DND-41 (cell line): Measurements from ENCODE around the gene CLDN6.

Experiments
- ATAC-seq: fragments of 200-7000 bp; cut with Tn5 transposase; 3 replicates; pipeline ENCODE4 v1.9.1; 2021; ENCODE audit warnings: low read depth; ENCODE audit not compliant: insufficient read depth
- DNase-seq: peaks from one replicate; pipeline ENCODE4 v3.0.0-alpha.2; 2020
- H2AFZ ChIP-seq: 2 replicates; pipeline ENCODE4 v1.6.0; 2012; ENCODE audit warnings: low read depth, low read length
- H3K27ac ChIP-seq: 2 replicates; pipeline ENCODE4 v1.5.1; 2012; ENCODE audit warnings: low read length, inconsistent platforms
- H3K27me3 ChIP-seq: fragments of 200-600 bp; sonication (generic); 2 replicates; pipeline ENCODE4 v1.6.0; 2012; ENCODE audit warnings: low read length, mild to moderate bottlenecking, inconsistent platforms; ENCODE audit not compliant: insufficient read depth, poor library complexity
- H3K36me3 ChIP-seq: 2 replicates; pipeline ENCODE4 v1.5.1; 2012; ENCODE audit warnings: low read length, inconsistent platforms; ENCODE audit not compliant: insufficient read depth
- H3K4me1 ChIP-seq: 2 replicates; pipeline ENCODE4 v1.5.1; 2012; ENCODE audit warnings: mild to moderate bottlenecking, low read length; ENCODE audit not compliant: insufficient read depth
- H3K4me2 ChIP-seq: 2 replicates; pipeline ENCODE4 v1.6.0; 2012; ENCODE audit warnings: mild to moderate bottlenecking, moderate library complexity, low read length, inconsistent platforms; ENCODE audit not compliant: insufficient read depth
- H3K4me3 ChIP-seq, 2 experiments: fragments of 200-600 bp in 1 of 2; shearing (Covaris generic) in 1 of 2; 2 replicates each; pipeline ENCODE4 v1.5.1; 2012 to 2016; ENCODE audit warnings: inconsistent platforms in 2 of 2, low read length in 2 of 2, mild to moderate bottlenecking in 2 of 2, low read depth in 1 of 2, moderate library complexity in 1 of 2
- H3K79me2 ChIP-seq: 2 replicates; pipeline ENCODE4 v1.6.0; 2012; ENCODE audit warnings: low read length, inconsistent platforms; ENCODE audit not compliant: insufficient read depth
- H3K9ac ChIP-seq: 2 replicates; pipeline ENCODE4 v1.6.0; 2012; ENCODE audit warnings: low read depth, mild to moderate bottlenecking, inconsistent platforms, low read length, moderate library complexity
- H3K9me3 ChIP-seq: 2 replicates; pipeline ENCODE4 v1.5.1; 2012; ENCODE audit warnings: low read length, moderate library complexity, mild to moderate bottlenecking, inconsistent platforms; ENCODE audit not compliant: insufficient read depth, severe bottlenecking
- H4K20me1 ChIP-seq: 2 replicates; pipeline ENCODE4 v1.6.0; 2012; ENCODE audit warnings: low read length; ENCODE audit not compliant: insufficient read depth
- CTCF ChIP-seq: IDR thresholded peaks from 2 replicates; pipeline ENCODE4 v1.5.1; 2012; ENCODE audit warnings: borderline replicate concordance, low read length, moderate library complexity, mild to moderate bottlenecking; ENCODE audit not compliant: poor library complexity, severe bottlenecking; ENCODE audit errors: extremely low read depth
- EZH2 ChIP-seq: IDR thresholded peaks from 3 replicates; pipeline ENCODE4 v1.6.1; 2012; ENCODE audit warnings: borderline replicate concordance, low read depth, mild to moderate bottlenecking, moderate library complexity, low read length, inconsistent platforms; ENCODE audit not compliant: severe bottlenecking

Gene CLDN6

GRCh38 chr16:2971134-2971984, 46.6 kb downstream of the CLDN6 start:
- H3K27ac ChIP-seq: peak overlapping the region; percentile 34
- TF ChIP-seq CTCF: peak; percentile 24
- TF ChIP-seq EZH2: no peak
- H3K4me2 ChIP-seq: peak overlapping the region; percentile 97
- DNase-seq (no peak), ATAC-seq (no peak)
- peak overlapping the region; percentile 96 for H3K9ac ChIP-seq
- H3K9me3 ChIP-seq: no peaks in the 10 kb centered on the region
- peaks cover 61% of the 10 kb centered on the region for H4K20me1 ChIP-seq
- peak overlapping the region in 1 of 2 experiments; percentile 79; a peak in 3 of 4 replicates for H3K4me3 ChIP-seq
- peaks cover 60% of the 10 kb centered on the region for H3K36me3 ChIP-seq
- H3K27me3 ChIP-seq: no peaks in the 10 kb centered on the region
- H3K4me1 ChIP-seq: peaks cover 52% of the 10 kb centered on the region
- H2AFZ ChIP-seq: no peak overlapping the region
- peaks cover 58% of the 10 kb centered on the region for H3K79me2 ChIP-seq

GRCh38 chr16:2970563-2970962, 47.4 kb downstream of the CLDN6 start:
- Histone ChIP-seq H3K27ac (peak overlapping the region; percentile 75), H3K36me3 (peaks cover 52% of the 10 kb centered on the region), H3K9ac (peak overlapping the region; percentile 96), H3K79me2 (peaks cover 50% of the 10 kb centered on the region), H3K4me1 (peaks cover 47% of the 10 kb centered on the region), H3K9me3 (no peaks in the 10 kb centered on the region), H3K27me3 (no peaks in the 10 kb centered on the region), H3K4me3 (peak overlapping the region; percentile 72 to 79; a peak in 3 of 4 replicates), H4K20me1 (peaks cover 53% of the 10 kb centered on the region), H3K4me2 (peak overlapping the region; percentile 97), H2AFZ (no peak overlapping the region)
- no peak for TF ChIP-seq CTCF
- no peak for TF ChIP-seq EZH2
- no peak for DNase-seq
- ATAC-seq: no peak

- Histone ChIP-seq H3K4me2 (peak overlapping the region; percentile 97), H3K36me3 (peaks cover 45% of the 10 kb centered on the region), H3K4me1 (peaks cover 45% of the 10 kb centered on the region), H3K9ac (peak overlapping the region; percentile 96), H4K20me1 (peaks cover 46% of the 10 kb centered on the region), H3K27me3 (peaks cover under 1% of the 10 kb centered on the region), H3K9me3 (no peaks in the 10 kb centered on the region), H2AFZ (peak overlapping the region; percentile 74), H3K27ac (peak overlapping the region; percentile 75), H3K4me3 (peak overlapping the region; percentile 72 to 79), H3K79me2 (peaks cover 44% of the 10 kb centered on the region)
- DNase-seq (peak; percentile 88), ATAC-seq (peak; percentile 76)
- TF ChIP-seq CTCF: peak; percentile 72
- TF ChIP-seq EZH2: no peak
Observed at GRCh38 chr16:2969545-2970521, 48.1 kb downstream of the CLDN6 start.
